Measurements from ENCODE around the gene HDAC4. TPM values are rescaled to one million over a fixed set of nuclear protein-coding genes. Genes with fewer than 3 reads are reported as not detected.

HDAC4 gene
- total RNA-seq, 1 donor from 2014 or later, result 30.7 TPM

DNA sequence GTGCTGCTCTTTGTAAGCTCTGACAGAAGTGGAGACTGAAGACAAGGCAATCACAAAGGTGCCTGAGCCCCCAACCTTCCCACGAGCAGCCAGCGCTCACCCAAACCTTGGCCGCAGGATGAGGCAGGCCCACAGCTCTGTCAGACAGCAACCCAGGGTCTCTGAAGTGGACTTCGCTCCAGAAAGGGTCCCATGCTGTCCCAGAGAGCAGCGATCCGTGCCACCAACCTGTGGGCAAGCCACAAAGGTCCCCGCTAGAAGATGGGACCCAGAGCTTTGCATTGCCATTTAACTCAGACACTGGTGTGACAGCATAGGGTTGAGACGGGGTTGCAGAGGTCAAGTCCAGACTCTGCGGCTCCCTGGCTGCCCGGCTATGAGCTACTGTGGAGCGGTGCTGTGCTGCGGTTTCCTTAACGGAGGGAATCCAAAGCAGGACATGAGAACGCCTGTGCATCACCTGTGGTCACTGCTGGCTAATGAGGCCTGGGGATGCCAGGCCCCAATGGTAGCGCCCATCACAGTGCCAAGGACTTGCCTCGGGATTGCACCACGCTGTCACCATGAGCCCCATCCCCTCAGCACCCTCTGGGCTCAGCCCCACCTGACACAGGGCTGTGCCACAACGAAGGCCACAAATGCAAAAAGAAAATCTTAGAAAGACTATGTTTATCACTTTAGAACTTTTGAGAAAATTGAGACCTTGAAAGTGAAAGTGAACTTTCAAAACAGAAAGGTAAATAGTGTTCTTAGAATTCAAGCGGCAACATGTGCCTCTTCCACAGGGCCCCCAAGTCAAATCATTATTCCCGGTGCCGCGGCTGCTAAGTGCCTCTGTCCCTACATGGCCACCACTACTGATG, 103.4 kb downstream of the HDAC4 start:
- DNase-seq (ENCODE audit: missing footprints) (no peak), ATAC-seq (no peak)
- intact Hi-C loops (cut with DNase I), result no loop called here

DNA sequence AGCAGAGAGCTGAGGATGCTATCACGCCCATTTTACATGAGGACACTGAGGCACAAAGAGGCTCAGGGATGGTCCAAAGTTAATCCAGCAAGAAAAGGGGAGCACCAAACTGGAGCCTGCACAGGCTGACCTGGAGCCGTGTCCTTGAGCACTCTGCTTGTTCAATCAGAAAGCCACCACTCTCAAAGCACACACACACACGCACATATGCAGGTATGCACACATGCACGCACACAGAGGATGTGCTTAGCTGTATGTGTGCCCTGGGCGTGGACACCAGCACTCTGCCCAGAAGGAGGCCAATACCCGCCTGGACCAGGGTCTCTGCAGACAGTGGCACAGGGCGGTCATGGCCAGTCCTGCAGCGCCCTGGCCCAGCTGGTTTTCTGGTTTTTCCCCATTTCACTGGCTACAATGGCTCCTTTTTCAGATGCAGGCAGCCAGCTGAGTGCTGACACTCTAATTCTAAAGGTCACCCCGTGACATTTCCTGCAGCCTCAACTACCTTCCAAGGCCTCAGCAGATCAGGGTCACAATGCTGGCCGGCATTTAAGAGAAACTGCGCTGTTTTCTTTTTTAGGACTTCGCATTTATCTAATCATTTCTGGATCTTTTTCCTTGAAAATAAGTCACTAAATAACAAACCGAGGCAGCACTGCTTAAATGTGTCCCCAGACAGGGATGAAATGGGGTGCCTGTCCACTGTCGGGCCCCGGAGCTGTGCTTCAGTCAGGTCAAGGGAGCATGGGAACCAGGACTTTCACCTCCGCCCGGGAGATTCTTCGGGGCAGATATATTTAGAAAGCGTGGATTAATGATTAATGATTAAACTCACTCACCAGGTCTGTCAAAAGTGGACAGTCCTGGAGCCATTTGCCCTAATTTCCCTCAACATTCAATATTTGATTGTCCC, 104.5 kb downstream of the HDAC4 start:
- intact Hi-C loops (cut with DNase I), result no loop called here
- ATAC-seq (no peak), DNase-seq (ENCODE audit: missing footprints) (no peak)

DNA sequence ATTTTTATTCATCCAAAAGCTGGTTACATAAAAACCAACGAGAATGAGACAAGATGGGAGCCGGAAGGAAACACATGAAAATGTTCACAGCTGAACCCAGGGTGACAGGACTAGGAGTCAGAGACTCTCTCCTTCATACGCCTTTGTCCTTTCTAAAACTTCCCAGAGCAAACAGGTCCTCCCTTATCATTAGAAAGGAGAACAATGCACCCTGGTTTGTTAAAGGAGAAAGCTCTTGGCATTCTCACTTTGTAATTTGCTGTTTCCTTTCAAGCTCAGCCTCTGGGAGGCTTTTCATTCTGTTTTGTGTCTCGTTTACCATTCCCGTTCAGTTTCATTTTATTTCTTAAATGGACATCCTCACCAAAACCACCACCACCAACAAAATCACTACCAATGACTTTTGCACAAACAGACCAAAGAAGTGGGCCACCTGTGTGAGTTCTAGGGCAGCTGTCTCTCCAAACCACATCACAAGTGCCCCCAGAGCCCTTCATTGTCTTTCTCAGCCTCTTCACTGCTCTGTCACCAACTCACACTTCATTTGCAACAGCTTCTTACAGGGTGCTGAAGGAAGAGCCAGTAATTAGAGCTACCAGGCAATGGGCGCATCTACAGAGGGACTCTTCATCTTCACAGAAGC, 105.3 kb downstream of the HDAC4 start:
- intact Hi-C loops (cut with DNase I), result no loop called here
- DNase-seq (ENCODE audit: missing footprints) (no peak), ATAC-seq (no peak)

DNA sequence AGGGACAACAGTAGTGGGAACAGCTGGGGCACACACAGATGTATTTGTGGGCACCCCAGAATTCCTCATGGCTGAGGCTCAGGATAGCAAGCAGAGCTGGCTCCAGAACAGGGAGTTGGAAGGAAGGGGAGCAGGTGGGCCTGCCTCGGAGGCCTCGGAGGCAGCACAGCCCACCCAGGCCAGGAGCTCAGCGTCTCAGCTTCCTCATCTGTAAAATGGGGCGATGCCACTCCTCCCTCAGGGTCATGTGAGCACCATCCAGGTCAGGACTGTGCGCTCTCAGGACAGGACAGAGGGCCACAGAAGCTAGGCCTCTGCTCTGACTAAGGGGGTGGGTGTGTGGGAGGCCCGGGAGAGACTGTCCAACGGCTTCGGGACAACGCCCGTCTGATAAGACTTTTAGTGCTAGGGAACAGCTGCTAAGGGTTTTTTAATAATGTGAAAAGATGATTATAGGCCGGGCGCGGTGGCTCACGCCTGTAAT, 106.2 kb downstream of the HDAC4 start:
- DNase-seq (ENCODE audit: missing footprints) (no peak), ATAC-seq (peak; percentile 64)
- intact Hi-C loops (cut with DNase I), result no loop called here

DNA sequence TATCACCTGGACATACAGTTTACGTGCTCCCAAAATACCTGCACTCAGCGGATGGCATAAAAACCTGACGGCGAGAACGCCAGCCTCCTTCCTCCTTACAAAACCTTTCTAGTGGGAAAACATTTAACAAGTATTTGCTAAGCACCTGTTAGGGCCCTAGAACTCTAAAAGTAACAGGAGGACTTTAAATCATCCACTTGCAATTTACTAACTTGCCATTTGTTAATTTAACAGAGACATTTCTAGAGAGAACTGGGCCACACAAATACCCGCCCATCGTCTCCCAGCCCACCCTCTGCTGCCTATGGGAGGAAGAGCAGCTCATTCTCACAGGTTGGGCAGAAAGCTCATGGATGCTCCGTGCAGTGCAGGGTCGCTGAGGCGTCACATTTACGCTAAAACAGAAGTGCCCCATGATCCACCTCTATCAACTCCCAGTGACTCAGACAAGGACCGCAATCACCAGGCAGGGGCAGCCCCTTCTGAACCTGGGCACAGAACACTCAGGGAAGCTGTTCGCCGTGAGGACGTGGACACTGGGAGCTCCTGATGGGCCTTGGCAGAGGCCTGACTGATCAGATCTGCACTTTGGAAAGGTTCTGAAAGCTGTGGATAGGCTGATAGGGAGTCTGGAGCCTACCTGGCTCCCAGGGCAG, 106.9 kb downstream of the HDAC4 start:
- ATAC-seq, result no peak
- DNase-seq (ENCODE audit: missing footprints), result no peak
- intact Hi-C loops (cut with DNase I), result no loop called here

DNA sequence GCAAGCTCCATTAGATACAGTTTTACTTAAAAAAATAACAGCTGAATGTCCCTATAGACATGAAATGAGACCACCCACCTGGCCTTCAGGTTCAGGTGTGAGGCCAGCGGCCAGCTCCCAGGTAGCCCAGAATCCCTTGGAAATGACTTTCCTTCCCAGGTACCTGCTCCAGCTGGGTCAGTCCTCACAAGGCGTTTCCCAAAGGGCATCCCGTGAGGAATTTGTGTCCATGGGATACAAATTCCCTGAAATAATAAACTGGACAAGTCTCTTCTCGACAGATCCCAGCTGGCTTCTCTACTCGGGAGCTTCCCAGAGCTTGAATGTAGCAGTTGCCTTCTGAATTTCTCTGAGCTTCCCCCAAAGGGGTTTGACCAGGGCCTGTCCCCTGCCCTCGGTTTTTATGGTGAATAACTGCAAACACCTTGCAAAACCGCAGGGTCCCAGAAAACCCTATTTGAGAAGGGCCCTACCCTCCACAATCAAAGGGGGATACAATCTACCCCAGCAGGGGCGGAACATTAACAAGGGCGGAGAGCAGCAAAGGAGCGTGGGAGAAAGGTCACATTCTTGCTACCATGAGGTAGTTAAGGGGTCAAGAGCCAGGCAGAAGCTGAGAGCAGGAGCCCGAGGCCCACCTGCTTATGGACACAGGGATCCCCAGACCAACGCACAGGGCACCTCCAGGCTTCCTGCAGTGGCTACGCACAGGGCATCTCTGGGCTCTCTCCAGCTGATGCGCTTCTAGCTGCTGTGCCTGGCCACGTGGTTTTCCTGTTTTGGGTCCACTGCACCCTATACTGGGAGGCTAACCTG, 107.7 kb downstream of the HDAC4 start:
- intact Hi-C loops (cut with DNase I), result no loop called here
- ATAC-seq, result no peak
- no peak for DNase-seq (ENCODE audit: missing footprints)

DNA sequence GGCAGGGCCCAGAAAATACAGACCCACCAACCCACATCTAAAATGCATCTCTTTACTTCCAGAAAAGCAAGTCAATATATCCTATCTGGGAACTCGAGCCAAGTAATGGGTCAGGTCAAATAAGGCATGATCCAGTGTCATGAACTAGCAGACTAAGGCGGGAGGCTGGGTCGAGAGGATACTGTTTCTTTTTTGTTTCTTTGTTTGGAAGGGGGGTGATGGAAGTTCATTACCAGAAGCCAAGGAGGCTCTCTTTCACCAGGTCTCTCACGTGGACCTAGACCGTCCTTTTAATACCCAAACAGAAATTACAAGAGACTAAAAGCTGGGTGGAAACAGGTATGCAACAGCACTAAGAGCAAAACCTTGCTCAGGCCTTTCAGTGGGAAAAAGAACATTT, 108.3 kb downstream of the HDAC4 start:
- intact Hi-C loops (cut with DNase I), result no loop called here
- no peak for ATAC-seq
- DNase-seq (ENCODE audit: missing footprints), result peak; percentile 4

DNA sequence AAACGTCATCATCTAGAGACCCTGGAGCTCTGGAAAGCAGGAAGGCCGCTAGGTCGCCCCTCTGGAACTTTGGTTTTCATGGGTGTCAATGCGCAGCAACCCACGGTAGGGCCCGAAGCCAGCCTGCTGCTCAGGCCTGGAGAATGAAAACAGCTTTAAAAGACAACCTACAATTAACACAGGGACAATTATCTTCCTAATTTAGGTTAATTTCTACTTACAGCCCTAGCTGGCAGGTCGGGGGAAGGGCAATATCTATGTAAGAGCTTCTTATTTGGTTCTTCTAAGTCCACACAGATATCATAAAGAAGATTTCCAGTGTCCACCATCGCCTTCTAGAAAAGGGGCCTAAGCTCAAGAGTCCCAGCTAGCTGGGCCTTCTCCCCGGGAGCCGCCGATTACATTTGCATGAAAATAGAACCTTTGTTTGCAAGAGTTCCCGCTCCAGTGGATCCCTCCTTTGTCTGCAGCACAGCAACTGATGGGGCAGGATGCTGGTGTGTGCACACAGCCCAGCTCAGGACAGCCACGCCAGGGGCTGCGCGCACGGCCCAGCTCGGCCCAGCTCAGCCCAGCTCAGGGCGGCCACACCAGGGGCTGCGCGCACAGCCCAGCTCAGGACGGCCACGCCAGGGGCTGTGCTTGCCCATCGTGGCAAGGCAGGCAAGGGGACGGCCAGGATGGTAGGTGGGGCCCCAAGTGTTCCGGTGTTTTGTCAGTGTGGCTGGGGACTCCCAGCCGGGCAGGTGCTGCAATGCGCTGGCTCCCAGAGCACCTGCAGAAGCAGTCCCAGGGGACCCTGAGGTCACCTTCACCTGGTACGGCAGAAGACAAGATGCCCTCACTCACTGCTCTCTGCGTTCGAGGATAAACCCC, 109.1 kb downstream of the HDAC4 start:
- no peak for ATAC-seq
- peak; percentile 54 for DNase-seq (ENCODE audit: missing footprints)

DNA sequence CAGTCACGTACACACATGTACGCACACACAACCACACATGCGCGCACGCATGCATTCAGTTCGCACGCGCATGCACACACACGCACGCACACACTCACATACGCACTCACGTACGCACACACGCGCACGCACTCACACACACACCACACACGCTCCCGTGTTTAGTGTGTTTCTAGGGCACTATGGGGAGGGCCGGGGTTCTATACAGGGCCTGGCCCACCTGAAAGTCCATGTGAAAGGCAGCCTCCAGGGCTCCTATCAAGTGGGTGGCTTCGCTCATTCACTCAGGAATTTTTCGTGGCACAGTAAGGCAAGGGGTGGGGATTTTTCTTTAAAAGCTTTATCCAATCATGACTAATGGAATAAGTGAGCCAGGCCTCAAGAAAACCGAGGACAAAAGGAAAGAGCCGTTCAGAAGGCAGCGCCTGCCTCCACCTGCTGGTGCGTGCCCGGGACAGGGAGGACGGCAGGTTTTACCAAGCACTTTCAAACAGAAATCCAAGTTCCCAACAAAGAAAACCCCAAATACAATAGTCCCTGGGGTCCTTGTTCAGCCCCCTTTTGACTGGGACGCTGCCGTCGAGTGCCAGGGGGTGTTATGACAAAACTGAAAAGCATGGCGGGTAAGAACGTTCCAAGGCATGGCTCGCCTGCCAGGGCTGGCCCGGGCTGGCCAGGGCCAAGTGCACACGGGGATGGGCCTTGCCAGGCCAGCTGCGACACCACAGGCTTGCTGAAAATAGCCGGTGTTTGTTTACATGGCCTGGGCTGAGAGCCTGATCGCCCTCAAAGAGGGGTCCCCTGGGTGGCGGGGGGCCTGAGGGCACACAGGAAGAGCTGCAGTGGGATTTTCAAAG, 110.0 kb downstream of the HDAC4 start:
- intact Hi-C loops (cut with DNase I), result no loop called here
- DNase-seq (ENCODE audit: missing footprints) (peak; percentile 69), ATAC-seq (peak; percentile 75)

More for the DNA sequence above, 109.1 kb downstream of the HDAC4 start:
- intact Hi-C loops (cut with DNase I), result no loop called here

DNA sequence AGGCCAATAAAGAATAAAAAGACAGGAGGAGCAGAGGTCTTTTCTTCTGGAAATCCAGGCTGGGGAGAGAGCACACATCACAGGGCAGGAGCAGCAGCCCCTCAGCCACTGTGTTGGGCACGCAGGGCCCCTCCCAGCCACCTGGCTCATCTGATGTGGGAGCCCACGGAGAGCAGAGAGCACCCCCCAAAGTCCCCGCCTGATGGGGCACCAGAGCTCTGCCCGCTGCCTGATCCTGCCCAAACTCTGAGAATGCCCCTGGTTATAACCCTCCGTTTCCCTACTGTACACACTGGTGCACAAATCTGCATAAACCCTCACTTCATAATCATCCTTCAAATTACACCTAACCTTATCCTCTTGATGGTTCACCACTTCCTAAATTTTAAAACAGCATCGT, 111.3 kb downstream of the HDAC4 start:
- intact Hi-C loops (cut with DNase I), result no loop called here
- ATAC-seq, result no peak
- DNase-seq (ENCODE audit: missing footprints), result peak; percentile 31

DNA sequence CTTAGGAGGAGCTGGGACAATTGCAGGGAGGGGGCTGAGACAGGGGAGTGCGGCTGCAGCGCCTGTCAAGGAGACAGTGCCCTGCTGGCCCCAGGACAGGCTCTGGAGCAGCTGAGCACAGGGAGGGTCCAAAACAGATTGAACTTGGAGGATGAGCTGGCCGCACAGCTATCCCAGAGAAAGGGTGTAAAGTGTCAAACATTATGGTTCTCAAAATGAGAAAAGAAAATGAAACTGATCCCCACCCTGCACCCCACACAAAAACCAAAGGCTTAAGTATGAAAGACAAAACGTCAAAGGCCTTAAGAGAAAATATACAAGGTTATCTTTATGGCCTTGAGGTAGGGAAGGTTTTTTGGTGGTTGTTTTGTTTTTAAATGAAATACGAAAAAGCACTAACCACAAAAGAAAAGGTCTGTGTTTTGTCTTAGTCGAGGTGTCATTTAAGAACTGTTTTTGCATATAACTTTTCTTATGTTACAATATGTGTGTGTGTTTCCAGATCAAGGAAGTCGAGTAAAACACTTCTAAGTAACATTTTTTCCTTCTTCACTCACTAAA, 111.8 kb downstream of the HDAC4 start:
- peak; percentile 50 for DNase-seq (ENCODE audit: missing footprints)
- peak; percentile 32 for ATAC-seq
- intact Hi-C loops (cut with DNase I), result no loop called here

DNA sequence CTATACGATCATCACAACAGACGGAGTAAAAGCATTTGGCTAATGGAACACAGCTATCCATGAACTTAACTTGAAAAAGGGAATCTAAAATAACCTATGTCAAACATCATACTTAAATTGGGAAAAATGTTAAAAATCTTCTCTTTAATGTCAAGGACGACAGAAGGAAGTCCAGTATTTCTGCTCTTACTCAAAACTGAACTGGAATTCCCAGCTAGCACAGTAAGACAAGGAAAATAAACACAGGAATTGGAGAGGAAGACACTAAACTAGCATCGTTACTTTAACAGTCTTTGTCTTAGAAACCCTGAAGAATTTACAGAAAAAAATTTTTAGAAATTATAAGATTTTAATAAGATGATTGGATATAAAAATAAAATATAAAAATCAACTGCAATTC, 112.6 kb downstream of the HDAC4 start:
- no peak for DNase-seq (ENCODE audit: missing footprints)
- intact Hi-C loops (cut with DNase I), result no loop called here
- ATAC-seq, result no peak

DNA sequence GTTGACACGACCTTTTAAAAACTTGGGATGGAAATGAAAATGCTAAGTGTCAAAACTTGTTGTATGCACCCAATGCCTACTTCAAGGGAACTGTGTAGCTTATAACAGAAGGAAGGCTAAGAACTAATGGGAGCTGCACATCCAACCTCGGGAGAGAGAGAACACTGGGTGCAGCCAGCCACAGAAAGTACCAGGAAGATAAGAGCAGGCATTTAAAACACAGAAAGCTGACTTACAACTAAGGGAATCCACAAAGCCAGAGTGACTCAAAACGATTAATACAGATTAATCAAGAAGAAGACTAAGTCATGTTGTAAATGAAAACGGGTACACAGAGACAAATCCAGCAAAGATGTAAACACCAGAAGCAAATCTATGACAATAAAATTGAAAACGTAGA, 113.4 kb downstream of the HDAC4 start:
- ATAC-seq (no peak), DNase-seq (ENCODE audit: missing footprints) (no peak)
- intact Hi-C loops (cut with DNase I), result no loop called here

DNA sequence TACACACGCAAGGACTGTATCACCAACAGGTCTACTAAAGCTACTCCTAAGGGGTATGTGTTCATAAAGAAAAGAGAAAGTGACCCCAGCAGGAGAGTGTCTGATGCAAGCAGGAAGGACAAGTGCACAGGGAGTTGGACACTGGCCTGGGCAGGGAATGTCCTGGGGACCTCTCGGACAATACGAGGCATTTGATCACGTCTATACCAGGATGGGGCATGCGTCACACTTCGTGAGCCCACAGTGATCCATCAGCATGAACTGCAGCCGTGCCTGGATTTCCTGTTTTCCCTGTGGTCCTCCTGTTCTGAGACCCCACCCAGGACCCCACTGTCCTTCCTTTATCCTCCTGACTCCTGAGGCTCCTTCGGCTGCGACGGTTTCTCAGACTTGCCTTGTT, 113.9 kb downstream of the HDAC4 start:
- intact Hi-C loops (cut with DNase I), result no loop called here
- DNase-seq (ENCODE audit: missing footprints) (peak; percentile 26), ATAC-seq (no peak)

DNA sequence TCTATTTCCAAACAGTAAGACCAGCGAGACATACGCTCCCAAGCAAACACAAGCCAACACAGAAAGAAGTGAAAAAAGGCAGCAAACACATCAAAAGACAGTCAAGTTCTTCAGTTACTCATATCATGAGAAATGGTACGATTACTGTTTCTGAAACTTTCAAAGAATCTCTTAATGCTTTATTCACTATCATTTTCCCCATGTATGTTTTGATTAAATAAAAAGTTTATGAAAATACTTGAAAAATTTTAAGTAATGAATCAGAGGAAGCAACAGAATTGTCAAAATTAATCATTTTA, 114.9 kb downstream of the HDAC4 start:
- intact Hi-C loops (cut with DNase I), result no loop called here
- ATAC-seq (no peak), DNase-seq (ENCODE audit: missing footprints) (no peak)
